NCI-H1694 (cell line): ENCODE results near the gene TTC19.

ENCODE experiments used
- DNase-seq: peaks from one replicate; lab custom pipeline; 2025; lab: John Stamatoyannopoulos, UW

The TTC19 gene

GRCh38 chr17:15999141-15999973 lies at the start of gene TTC19, which contains the start of gene ZSWIM7:
TTC19 (plus strand) TSS chr17:15999824; CDS start chr17:15999849, 25 bp downstream.
ZSWIM7 (minus strand) TSS chr17:15999704; CDS start chr17:15999594, 110 bp downstream.
- DNase-seq, result peak; percentile 86

GRCh38 chr17:15951368-15952047 lies 48.1 kb upstream of the TTC19 start:
- DNase-seq, result no peak

DNA sequence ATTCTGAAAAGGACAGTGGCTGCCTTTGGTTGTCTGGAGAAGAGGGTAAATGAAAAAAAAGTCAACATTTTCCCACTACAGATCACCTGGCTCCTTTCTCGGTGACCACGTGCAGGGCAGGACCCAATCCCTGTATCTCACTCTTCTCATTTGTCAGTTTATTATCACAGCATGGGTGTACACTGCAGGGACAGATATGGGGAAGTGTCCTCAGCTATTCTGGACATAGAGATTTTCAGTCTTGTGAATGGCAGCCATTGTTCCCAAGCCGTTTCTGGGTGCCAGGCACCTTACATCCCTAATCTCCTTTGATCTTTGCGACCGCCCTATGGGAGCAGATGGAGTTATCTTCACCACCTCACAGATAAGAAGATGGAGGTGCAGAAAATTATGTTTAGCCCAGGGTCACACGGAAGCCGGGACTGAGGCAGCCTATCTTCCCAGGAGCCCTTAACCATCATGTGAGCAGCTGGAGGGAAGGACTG lies 47.5 kb upstream of the TTC19 start:
- no peak for DNase-seq

DNA sequence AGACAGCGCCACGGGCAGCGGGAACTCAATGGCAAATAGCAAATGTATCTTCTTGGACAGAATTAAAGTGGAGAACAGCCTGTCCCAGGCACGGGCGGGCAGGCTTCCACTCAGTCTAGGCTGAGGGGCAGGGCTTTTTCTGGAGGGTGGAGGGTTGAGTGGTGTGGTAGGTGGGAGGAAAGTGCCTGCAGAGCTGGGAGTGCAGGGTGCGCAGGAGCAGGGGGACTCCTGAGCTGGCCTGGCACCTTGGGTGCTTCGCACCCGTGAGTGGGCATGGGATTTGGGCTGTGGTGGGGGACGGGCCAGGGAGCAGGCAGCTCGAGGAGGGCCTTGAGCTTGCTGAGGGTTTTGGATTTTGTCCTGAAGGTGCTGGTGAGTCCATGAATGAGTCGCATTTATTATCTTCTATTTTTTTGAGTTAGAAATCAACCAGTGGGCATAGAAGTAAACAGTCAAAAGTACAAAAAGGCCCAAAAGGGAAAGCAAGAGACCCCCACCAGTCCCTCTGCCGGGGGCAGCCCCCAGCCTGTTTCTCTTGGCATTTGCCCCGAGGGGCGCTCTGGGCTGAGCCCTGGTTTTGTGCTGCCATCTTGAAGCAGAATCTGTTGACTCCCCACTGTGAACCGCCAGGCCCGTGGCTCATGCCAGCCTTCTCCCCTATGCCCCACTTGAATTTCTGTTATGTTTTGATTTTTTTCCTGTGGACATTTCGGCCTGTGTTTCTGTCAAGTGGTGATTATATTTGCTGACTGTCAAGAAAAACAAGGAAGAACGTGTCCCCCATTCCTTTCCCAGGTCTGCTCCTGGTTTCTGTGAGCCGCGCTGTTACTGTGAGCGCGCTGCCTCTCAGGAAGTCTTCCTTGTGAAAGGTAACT lies 46.5 kb upstream of the TTC19 start:
- DNase-seq, result no peak

- no peak for DNase-seq
Measured at GRCh38 chr17:15954222-15954621, 45.4 kb upstream of the TTC19 start.

DNA sequence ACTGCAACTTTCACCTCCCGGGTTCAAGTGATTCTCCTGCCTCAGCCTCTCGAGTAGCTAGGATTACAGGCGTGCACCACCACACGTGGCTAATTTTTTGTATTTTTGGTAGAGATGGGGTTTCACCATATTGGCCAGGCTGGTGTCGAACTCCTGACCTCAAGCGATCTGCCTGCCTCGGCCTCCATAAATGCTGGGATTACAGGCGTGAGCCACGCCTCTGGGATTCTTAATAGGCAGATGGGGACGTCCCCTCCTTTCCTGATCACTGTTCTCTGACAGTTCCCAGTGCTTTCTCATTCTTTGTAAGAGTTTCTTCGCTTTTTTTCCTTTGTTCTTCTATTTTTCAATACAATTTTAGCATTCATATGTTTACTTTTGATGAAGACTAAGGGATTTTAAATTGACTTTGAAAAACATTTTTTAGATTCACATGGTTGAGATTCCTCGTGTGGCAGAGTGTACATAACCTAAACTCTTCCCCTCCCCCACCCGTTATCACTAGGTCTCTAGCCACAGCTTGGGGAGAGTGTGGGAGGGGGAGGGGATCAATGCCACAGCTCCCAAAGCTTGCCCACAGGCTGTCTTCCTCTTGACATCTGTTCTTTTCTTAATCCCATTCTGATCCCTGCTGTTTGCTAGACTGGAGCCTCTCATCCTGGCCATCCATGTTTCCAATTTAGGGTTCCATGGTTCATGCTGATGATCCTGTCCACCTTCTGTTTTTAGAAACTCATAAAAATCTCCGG lies 43.7 kb upstream of the TTC19 start:
- no peak for DNase-seq

DNA sequence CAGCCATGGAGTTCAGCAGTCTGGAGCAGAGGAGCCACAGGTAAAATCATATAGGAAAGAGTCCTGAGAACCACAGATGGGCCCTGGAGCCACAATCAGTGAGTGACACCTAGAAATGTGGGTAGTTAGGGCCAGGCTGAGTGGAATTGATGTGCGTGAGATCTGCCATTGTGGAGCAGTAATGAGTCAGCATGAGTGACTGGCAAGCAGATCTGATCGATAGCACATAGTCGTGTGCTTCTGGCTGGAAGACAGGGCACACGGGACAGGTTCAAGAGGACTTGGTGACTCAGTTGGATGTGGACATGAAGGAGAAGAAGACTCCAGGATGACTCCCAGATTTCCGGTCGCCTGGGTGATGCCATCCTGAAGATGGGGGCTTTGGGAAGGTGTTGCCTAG lies 42.4 kb upstream of the TTC19 start:
- no peak for DNase-seq

DNA sequence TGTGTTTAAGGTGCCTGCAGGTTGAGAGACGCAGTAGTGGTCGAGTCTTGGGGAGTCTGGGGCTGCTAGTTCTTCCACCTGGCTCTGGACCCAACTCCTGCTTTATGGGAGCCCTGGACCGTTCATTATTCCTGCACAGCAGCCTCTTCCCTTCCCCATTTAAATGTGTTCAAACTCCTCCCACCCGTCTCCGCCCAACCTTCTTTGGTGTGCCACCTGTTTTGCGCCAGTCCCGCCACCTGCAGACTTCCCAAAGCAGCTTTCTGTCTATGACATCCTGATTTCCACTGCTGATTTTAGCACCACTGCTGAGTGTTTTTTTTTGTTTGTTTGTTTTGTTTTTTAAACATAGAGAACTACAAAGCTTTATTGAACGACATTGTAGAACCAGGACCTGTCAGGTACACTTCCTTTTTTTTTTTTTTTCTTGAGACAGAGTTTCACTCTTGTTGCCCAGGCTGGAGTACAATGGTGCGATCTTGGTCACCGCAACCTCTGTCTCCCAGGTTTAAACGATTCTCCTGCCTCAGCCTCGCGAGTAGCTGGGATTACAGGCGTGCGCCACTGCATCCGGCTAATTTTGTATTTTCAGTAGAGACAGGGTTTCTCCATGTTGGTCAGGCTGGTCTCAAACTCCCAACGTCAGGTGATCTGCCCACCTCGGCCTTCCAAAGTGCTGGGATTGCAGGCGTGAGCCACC lies 41.9 kb upstream of the TTC19 start:
- DNase-seq, result no peak

DNA sequence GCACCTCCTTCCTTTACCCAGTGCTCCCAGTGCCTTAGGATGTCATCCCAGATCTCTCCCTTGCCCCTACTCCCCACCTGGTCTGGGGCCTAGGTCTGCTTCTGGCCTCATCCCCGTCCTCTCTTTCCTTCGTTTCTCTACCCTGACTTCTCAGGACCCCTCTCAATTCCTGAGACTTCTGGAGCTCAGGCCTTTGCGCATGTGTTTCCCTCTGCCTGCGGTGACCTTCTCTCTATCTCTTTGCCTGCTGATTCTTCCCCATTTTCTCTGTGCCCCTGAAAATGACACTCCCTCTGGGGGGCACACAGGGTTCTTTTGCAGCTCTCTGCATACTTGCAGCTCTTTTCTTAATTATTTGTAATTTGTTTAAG lies 41.2 kb upstream of the TTC19 start:
- DNase-seq, result no peak

DNA sequence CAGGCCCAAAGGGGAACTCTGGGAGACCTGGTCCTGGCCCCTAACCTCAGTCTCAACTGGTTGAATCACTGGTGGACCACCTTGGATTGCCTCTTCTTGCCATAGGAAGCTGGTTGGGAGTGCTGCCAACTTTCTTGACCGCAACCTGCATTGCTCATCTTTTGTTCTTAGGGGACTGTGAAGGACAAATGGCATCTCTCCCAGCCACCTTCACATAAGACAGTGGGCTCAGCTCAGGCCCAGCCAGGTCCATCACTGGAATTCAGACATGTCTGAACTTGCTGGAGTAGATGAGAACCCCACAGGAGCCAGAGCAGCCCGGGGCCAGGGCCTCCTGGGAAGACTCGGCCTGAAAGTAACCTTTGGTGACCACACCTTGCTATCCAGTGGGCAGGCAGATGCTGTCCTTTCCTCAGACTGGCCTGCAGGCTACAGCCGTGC lies 35.9 kb upstream of the TTC19 start:
- no peak for DNase-seq

GRCh38 chr17:15965528-15965927 lies 34.1 kb upstream of the TTC19 start:
- DNase-seq, result no peak

DNA sequence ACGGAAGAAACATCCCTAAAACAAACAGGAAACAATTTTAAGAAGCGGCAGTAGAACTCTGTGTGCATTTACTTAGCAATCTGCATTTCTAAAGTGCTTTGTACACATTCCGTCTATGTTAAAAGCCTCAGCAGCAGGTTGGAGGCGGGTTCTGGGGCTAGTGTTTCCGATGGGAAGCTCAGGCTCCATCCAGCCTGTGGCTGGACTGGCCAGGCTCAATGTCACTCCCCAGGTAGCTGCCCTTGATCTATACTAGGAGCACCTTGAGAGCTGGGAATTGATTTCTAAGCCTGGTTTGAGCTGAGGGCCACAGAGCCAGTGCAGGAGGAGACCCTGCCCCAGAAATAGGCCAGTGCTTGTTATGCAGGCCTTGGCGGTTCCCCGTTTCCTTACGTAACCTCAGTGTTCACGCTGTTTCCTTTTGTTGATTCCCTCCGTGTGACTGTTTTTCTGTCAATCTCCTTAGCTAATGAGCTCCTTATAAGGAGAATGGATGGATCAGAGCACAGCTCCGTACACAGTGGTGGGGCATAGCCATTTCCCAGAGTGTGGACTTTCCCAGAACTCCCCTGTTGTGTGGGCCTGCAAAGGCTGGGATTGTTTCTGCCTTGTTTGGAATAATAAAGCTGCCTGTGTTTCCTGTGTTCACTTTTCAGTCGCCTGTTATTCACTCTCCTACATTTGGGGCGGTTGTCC lies 33.3 kb upstream of the TTC19 start:
- DNase-seq, result no peak

- no peak for DNase-seq
Measured at GRCh38 chr17:15966879-15967248, 32.8 kb upstream of the TTC19 start.

GRCh38 chr17:15967706-15968399 lies 31.8 kb upstream of the TTC19 start:
- no peak for DNase-seq

DNA sequence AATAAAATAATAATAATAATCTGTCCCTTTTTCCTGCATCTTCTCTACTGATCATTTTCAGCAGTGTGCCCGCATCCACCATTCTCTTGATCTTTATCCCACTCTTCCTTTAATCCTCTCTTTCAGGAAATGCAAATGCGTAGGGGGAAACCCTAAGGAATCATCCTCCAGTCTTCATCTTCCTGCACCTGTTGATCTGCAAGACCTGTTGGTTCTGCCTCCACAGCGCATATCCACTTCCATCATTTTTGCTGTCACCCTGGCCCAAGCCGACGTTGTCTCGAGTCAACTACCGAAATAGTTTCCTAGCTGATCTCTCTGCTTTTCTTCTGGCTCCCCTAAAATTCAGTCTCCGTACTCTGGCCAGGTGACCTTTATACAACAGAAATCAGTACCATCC lies 30.2 kb upstream of the TTC19 start:
- DNase-seq, result no peak

GRCh38 chr17:15970500-15970899 lies 29.1 kb upstream of the TTC19 start:
- DNase-seq, result no peak

DNA sequence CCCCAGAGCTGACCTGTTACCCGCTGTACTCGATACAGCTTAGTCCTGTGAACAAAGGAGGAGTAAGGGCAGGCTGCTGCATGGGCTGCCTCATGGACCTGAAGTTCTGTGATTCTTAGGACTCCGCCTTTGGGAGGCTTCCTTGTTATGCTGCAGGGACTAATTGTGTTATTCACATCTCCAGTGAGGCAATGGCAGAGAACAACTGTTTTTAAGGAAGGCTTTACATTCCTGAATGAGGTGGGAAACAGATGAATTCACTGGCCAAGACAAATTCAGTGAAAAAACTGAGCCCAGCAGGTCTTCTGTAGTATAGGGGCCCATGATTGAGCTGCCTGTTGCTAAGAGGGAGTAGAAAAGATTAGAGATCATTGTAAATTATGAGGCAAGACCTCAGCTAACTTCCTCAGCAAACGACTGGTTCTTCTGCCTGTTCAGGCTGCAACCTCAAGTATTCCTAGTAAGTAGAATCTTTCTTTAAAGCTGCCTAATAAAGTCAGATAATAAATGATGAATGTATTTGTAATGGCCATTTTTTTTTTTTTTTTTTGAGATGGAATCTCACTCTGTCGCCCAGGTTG lies 28.4 kb upstream of the TTC19 start:
- DNase-seq, result no peak

- no peak for DNase-seq
Measured at GRCh38 chr17:15971882-15972281, 27.7 kb upstream of the TTC19 start.

DNA sequence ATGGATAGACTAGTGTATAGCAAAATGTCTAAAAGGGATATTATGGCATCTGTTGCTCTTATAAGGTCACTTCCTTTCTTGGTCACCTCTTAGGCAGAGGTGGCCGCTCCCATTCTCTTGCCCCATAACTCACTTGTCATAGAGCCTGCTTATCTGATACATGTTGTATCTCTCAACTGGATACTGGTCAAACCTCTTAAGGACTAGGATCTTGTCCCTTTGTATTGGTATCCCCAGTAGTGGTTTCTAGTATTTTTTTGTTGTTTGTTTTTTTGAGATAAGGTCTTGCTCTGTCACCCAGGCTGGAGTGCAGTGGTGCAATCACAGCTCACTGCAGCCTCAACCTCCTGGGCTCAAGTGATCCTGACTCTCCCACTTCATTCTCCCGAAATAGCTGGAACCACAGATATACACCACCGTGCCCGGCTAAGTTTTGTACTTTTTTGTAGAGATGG lies 27.1 kb upstream of the TTC19 start:
- DNase-seq, result no peak
